ENCODE measurements around the gene KRTAP10-3.

- TF ChIP-seq CTCF (IDR thresholded peaks at IDR 0.05), result no peak
- TF ChIP-seq POLR2A (IDR thresholded peaks at IDR 0.05), result no peak
Observed at GRCh38 chr21:44578371-44579055, 19.9 kb upstream of the KRTAP10-3 start.
